GM12864 (cell line): ENCODE data around the gene CD58.

Experiments used
- DNase-seq: peaks from one replicate; pipeline ENCODE4 v3.0.0-alpha.2; 2011; ENCODE audit warnings: low read depth
- H3K4me3 ChIP-seq: 2 replicates; pipeline ENCODE4 v1.5.1; 2011; ENCODE audit warnings: mild to moderate bottlenecking, low read depth, low read length, control low read depth
- TF ChIP-seq, protein P1 (sequence below): IDR thresholded peaks from 2 replicates; pipeline ENCODE4 v1.5.1; 2011; ENCODE audit warnings: low read depth, mild to moderate bottlenecking, moderate library complexity, low read length, control low read depth, inconsistent platforms; ENCODE audit errors: missing control alignments

The CD58 gene

DNA sequence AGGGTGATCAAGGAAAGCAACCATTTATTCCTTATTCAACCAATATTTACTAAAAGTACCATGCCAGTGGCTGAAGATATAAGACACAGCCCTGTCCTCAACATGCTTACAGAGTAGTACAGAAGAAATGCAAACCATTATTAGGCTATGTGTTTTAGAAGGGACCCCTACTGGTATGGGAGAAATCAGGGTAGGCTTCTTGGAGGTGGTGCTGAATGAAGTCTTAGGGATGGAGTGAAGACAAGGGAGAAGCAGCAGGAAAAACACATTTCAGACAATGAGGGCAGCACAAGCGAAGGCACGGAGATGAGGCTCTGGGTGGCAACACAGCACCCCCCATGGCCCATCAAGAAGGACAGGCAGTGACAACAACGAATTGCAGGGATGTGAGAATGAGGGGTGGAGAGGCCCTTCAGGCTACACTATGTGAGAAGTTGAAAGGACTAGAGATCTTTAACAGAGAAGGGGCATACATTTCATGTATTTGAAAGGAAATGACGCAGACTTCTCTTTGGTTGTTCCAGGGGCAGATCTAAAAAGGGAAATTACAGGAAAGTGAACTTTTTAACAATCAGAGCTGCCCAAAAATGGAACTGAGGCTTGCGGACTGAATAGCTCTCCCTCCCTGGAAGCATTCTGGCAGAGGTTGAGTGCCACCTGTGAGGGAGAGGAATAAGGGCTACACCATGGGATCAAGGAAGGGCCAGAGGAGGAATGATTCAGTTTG, 16.8 kb upstream of the CD58 start:
- H3K4me3 ChIP-seq: no peak overlapping the region
- DNase-seq: no peak
- TF ChIP-seq, protein P1, sequence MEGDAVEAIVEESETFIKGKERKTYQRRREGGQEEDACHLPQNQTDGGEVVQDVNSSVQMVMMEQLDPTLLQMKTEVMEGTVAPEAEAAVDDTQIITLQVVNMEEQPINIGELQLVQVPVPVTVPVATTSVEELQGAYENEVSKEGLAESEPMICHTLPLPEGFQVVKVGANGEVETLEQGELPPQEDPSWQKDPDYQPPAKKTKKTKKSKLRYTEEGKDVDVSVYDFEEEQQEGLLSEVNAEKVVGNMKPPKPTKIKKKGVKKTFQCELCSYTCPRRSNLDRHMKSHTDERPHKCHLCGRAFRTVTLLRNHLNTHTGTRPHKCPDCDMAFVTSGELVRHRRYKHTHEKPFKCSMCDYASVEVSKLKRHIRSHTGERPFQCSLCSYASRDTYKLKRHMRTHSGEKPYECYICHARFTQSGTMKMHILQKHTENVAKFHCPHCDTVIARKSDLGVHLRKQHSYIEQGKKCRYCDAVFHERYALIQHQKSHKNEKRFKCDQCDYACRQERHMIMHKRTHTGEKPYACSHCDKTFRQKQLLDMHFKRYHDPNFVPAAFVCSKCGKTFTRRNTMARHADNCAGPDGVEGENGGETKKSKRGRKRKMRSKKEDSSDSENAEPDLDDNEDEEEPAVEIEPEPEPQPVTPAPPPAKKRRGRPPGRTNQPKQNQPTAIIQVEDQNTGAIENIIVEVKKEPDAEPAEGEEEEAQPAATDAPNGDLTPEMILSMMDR: no peak

DNA sequence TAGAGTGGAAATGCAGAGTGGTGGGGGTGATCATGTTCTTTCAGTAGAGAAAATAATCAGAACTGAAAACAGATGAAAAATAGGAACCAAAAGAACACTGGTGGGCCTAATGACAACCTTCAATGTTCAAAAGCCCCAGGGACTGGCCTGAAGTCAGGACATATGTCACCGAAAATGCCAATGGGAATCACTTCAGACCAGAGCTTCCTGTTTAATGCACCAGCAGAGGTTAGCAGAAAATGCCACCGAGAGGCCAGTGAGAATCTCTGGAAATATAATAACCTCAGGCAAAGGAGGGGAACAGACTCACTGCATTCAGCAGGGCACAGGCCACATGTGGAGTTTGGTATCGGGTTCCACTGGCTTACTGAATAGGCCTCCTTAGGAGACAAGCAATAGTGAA, 15.9 kb upstream of the CD58 start:
- H3K4me3 ChIP-seq: no peak overlapping the region
- no peak for DNase-seq
- TF ChIP-seq, protein P1: no peak

DNA sequence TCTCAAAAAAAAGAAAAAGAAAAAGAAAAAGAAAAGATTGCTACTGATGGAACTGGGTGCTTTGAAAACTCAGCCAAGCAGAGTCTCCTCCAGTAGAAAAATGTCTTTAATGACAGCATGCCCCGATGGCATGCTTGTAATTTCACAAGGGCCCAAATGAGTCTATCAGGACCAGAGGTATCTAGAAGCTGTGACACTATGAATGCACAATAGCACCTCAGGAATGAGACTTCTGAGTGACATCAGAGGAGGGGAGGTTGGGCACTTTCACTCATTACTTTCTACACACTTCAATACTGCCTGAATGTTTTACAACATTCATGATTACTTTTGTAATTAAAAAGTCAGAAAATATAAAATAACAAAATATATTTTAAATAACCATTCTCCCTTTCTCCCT, 15.1 kb upstream of the CD58 start:
- TF ChIP-seq, protein P1: no peak
- H3K4me3 ChIP-seq: no peak overlapping the region
- DNase-seq: no peak

DNA sequence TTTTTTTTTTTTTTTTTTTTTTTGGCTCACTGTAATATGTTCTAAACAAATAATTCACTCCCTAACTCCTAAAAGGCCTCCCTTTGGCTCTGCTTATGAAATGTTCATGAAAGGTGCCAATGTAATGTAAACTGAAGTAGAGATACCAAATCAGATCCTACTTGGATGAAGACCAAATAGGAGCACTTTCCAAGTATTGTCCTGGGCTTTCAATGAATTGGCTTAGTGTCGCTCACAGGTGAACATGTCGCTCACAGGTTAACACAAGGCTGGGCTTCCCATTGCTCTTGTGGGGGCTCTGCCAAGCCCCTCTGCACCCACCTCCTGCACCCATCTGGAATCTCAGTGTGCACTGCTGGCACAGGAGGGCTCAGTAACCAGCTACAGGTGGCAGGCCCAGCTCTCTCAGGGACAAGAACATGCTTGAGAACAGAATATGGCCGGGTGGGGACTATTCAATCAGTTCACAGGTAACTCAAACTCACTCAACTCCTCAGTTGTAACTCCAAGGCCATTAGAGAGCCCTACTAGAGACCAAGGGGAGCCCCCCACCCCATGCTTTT, 10.6 kb upstream of the CD58 start:
- no peak for DNase-seq
- no peak overlapping the region for H3K4me3 ChIP-seq
- TF ChIP-seq, protein P1: no peak

DNA sequence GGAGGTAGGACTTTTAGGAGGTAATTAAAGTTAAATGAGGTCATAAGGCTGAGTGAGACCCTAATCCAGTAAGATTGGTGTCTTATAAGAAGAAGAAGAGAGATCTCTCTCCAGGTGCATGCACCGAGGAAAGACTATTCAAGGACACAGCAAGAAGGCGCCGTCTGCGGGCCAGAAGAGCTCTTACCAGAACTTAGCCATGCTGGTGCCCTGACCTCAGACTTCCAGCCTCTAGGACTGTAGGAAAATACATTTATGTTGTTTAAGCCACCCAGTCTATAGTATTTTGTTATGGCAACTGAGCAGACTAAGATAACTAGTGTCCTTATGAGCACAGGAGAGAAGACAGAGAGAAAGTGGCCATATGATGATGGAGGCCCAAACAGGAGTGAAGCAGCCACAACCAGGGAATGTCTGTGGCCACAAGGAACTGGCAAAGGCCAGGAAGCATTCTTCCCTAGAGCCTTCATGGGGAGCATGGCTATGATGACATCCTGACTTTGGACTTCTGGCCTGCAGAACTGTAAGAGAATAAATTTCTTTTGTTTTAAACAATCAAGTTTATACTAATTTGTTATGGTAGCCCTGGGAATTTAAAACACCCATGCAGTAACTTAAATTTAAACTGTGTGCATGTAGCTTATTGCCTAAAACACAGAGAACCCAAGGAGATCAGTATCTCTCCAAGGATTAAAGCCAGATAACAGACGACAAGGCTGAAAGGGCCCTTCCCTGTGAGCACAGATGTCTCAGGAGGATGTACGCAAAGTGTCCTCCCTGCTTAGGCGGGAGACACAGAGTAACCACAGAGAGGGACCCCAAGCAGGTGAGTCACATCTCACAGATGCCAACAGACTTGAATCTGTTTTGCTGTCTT, 9.9 kb upstream of the CD58 start:
- no peak overlapping the region for H3K4me3 ChIP-seq
- TF ChIP-seq, protein P1: no peak
- no peak for DNase-seq

DNA sequence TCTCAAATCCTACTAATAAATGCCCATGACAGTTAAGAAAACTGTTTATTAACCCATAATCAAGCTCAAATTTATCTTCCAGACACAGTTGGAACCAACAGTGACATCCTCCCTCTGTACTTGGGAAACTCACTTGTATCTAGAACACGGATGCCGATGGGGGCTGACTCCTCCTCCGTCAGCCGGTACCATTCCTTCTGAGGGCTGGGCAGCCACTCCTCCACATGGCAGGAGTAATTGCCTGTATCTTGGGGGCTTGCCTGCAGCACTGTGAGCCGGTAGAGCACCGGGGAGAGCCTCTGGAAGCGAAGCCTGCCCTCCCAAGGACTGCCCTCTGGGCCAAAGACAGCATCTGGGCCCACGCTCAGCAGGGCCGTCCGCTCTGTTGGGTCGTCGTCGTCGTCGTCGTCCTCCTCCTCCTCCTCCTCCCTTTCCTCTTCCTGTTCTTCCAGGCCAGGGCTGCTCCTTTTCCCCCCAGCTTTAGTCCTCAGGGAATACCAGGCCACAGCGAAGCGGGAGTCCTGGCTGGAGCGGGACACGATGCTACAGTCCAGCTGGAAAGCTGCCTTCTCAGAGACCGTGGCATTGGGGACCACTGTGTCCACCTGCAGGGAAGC, 8.5 kb upstream of the CD58 start:
- DNase-seq: no peak

More for the DNA sequence above, 8.5 kb upstream of the CD58 start:
- no peak overlapping the region for H3K4me3 ChIP-seq
- TF ChIP-seq, protein P1: no peak
